Suppressor macrophage treated with lipopolysaccharide for 4 hours (primary cell): ENCODE data around the gene TRANK1.
"Not testable (repeated sequence)": the region's sequence is repeated elsewhere in the genome, so short reads cannot be mapped to it uniquely, and the experiment has no call there.

Experiments
- DNase-seq: peaks from one replicate; pipeline ENCODE4 v3.0.0-alpha.2; 2020

TRANK1 gene

GRCh38 chr3:36881735-36882134, 63.1 kb downstream of the TRANK1 start:
- DNase-seq: no peak

- not testable (repeated sequence) for DNase-seq
Observed at GRCh38 chr3:36879842-36880241, 65.0 kb downstream of the TRANK1 start.

- no peak for DNase-seq
Observed at GRCh38 chr3:36877930-36878685, 66.7 kb downstream of the TRANK1 start.

- DNase-seq: peak; percentile 66
Observed at GRCh38 chr3:36876181-36876936, 68.5 kb downstream of the TRANK1 start.

- no peak for DNase-seq
Observed at GRCh38 chr3:36875397-36875796, 69.5 kb downstream of the TRANK1 start.

GRCh38 chr3:36874424-36874823, 70.4 kb downstream of the TRANK1 start:
- DNase-seq: no peak

GRCh38 chr3:36871379-36872126, 73.3 kb downstream of the TRANK1 start:
- DNase-seq: no peak

- DNase-seq: peak; percentile 65
Observed at GRCh38 chr3:36868614-36869436, 76.0 kb downstream of the TRANK1 start.

GRCh38 chr3:36867810-36868209, 77.0 kb downstream of the TRANK1 start:
- no peak for DNase-seq

GRCh38 chr3:36866368-36866767, 78.5 kb downstream of the TRANK1 start:
- DNase-seq: no peak

- peak; percentile 21 for DNase-seq
Observed at GRCh38 chr3:36864180-36865053, 80.4 kb downstream of the TRANK1 start.

GRCh38 chr3:36862076-36862755, 82.6 kb downstream of the TRANK1 start:
- no peak for DNase-seq

- DNase-seq: no peak
Observed at GRCh38 chr3:36859494-36859893, 85.4 kb downstream of the TRANK1 start.

GRCh38 chr3:36852071-36852470, 92.8 kb downstream of the TRANK1 start:
- no peak for DNase-seq

- DNase-seq: no peak
Observed at GRCh38 chr3:36850743-36851142, 94.1 kb downstream of the TRANK1 start.

GRCh38 chr3:36846406-36846805, 98.4 kb downstream of the TRANK1 start:
- no peak for DNase-seq

- peak; percentile 15 for DNase-seq
Observed at GRCh38 chr3:36843065-36844051, 101.5 kb downstream of the TRANK1 start.

- DNase-seq: no peak
Observed at GRCh38 chr3:36842275-36842674, 102.6 kb downstream of the TRANK1 start.

- no peak for DNase-seq
Observed at GRCh38 chr3:36840453-36840921, 104.4 kb downstream of the TRANK1 start.

- no peak for DNase-seq
Observed at GRCh38 chr3:36837089-36837488, 107.8 kb downstream of the TRANK1 start.
